GM19328 (cell line): ENCODE results near the gene GMPR2.

Experiments used
- ATAC-seq: cut with Tn5 transposase; IDR thresholded peaks from one replicate; pipeline ENCODE4 v1.9.1; 2021; ENCODE audit warnings: mild to moderate bottlenecking, moderate library complexity; ENCODE audit not compliant: unreplicated experiment

Gene GMPR2

GRCh38 chr14:24249230-24250021, 16.7 kb downstream of the GMPR2 start:
- no peak for ATAC-seq

GRCh38 chr14:24250354-24250753, 17.6 kb downstream of the GMPR2 start:
- no peak for ATAC-seq

GRCh38 chr14:24251880-24252288, 19.2 kb downstream of the GMPR2 start:
- ATAC-seq = no peak

GRCh38 chr14:24252289-24253124, 19.8 kb downstream of the GMPR2 start:
- no peak for ATAC-seq

GRCh38 chr14:24253936-24254335, 21.2 kb downstream of the GMPR2 start:
- ATAC-seq = no peak

GRCh38 chr14:24254630-24255392, 22.1 kb downstream of the GMPR2 start:
- no peak for ATAC-seq

- no peak for ATAC-seq
These were observed 22.7 kb downstream of the GMPR2 start for GRCh38 chr14:24255438-24255837.

GRCh38 chr14:24255931-24256711, 23.4 kb downstream of the GMPR2 start:
- ATAC-seq = no peak

- ATAC-seq = no peak
These were observed 24.2 kb downstream of the GMPR2 start for GRCh38 chr14:24256960-24257359.

- ATAC-seq = no peak
These were observed 25.4 kb downstream of the GMPR2 start for GRCh38 chr14:24258119-24258518.

- ATAC-seq = no peak
These were observed 26.0 kb downstream of the GMPR2 start for GRCh38 chr14:24258548-24259265.

GRCh38 chr14:24259282-24260025, 26.7 kb downstream of the GMPR2 start:
- ATAC-seq = no peak

GRCh38 chr14:24260026-24260779, 27.5 kb downstream of the GMPR2 start:
- ATAC-seq = no peak

GRCh38 chr14:24260780-24261157, 28.0 kb downstream of the GMPR2 start:
- no peak for ATAC-seq

GRCh38 chr14:24261256-24261968, 28.7 kb downstream of the GMPR2 start:
- no peak for ATAC-seq

GRCh38 chr14:24261969-24262327, 29.2 kb downstream of the GMPR2 start:
- ATAC-seq = no peak

- no peak for ATAC-seq
These were observed 30.3 kb downstream of the GMPR2 start, which contains the start of gene TGM1 for GRCh38 chr14:24262821-24263733. TSS of gene TGM1 (minus strand) at chr14:24263177. CDS start at chr14:24262352, 825 bp downstream.
